Astrocyte (in vitro differentiated cells and primary cell): Measurements from ENCODE around the gene HOMER3.

Experiments used
- CTCF ChIP-seq: IDR thresholded peaks from 2 replicates; pipeline ENCODE4 v1.5.1; 2011; ENCODE audit warnings: low read depth, mild to moderate bottlenecking, inconsistent platforms, low read length, moderate library complexity; ENCODE audit not compliant: insufficient read depth
- EZH2 ChIP-seq: IDR thresholded peaks from 2 replicates; pipeline ENCODE4 v1.6.1; 2012; ENCODE audit warnings: mild to moderate bottlenecking, low read length, inconsistent platforms; ENCODE audit not compliant: insufficient read depth

- no peak for TF ChIP-seq CTCF
- no peak for TF ChIP-seq EZH2
Measured at GRCh38 chr19:18975869-18976268, 34.9 kb upstream of the HOMER3 start.
